Lung (tissue), 12 donors: ENCODE measurements around the gene GYG1. TPM values are rescaled to one million over a fixed set of nuclear protein-coding genes. Genes with fewer than 3 reads are reported as not detected.

ENCODE experiments used
- ATAC-seq: fragments of 200-7000 bp; cut with Tn5 transposase; one replicate; pipeline ENCODE4 v1.9.1; 2020; ENCODE audit warnings: moderate number of reproducible peaks; ENCODE audit not compliant: insufficient read depth, low FRiP score
- DNase-seq, 3 donors: peaks; one replicate each; pipeline ENCODE4 v3.0.0-alpha.2; 2013 to 2017
- H3K27ac ChIP-seq, 2 donors: one replicate each; pipeline ENCODE4 v1.5.1; 2013; ENCODE audit warnings: mild to moderate bottlenecking in 2 of 2, moderate library complexity in 2 of 2, control low read depth in 1 of 2, inconsistent platforms in 1 of 2, low read depth in 1 of 2, low read length in 1 of 2
- H3K27me3 ChIP-seq, 3 donors: one replicate each; pipeline ENCODE4 v1.5.1; 2013; ENCODE audit warnings: low read length in 2 of 3; ENCODE audit not compliant: control insufficient read depth in 3 of 3, insufficient read depth in 3 of 3
- H3K36me3 ChIP-seq, 4 donors: one replicate each; pipeline ENCODE4 v1.5.1; 2013; ENCODE audit warnings: low read length in 4 of 4, mild to moderate bottlenecking in 1 of 4, moderate library complexity in 1 of 4; ENCODE audit not compliant: control insufficient read depth in 4 of 4, insufficient read depth in 4 of 4
- H3K4me1 ChIP-seq, 5 donors: one replicate each; pipeline ENCODE4 v1.5.1; 2013; ENCODE audit warnings: low read length in 5 of 5, mild to moderate bottlenecking in 2 of 5, moderate library complexity in 1 of 5; ENCODE audit not compliant: control insufficient read depth in 5 of 5, insufficient read depth in 5 of 5
- H3K4me3 ChIP-seq: one replicate; pipeline ENCODE4 v1.5.1; 2013; ENCODE audit warnings: mild to moderate bottlenecking, control low read depth, moderate library complexity
- H3K9ac ChIP-seq, 2 donors: one replicate each; pipeline ENCODE4 v1.5.1; 2013; ENCODE audit warnings: low read length in 2 of 2, control low read depth in 1 of 2; ENCODE audit not compliant: insufficient read depth in 1 of 2
- H3K9me3 ChIP-seq, 4 donors: one replicate each; pipeline ENCODE4 v1.5.1; 2013; ENCODE audit warnings: low read length in 3 of 4, mild to moderate bottlenecking in 1 of 4, moderate library complexity in 1 of 4; ENCODE audit not compliant: control insufficient read depth in 4 of 4, insufficient read depth in 3 of 4
- CTCF ChIP-seq: IDR thresholded peaks from 2 replicates; pipeline ENCODE4 v1.5.1; 2012; ENCODE audit warnings: mild to moderate bottlenecking; ENCODE audit errors: control extremely low read depth, extremely low read depth
- WGBS, 2 donors: extraction: QIAGEN DNeasy Blood & Tissue Kit; methylation state at CpG; one replicate each; pipeline ENCODE4 v1.1.7; 2013; 5-methylcytosine and 5-hydroxymethylcytosine counted together
- polyA plus RNA-seq, 2 donors: library from polyadenylated mRNA; stranded (reverse); fragments of 200-250 nt; gene quantifications; one replicate each; pipeline ENCODE4 v1.2.1, GENCODE V29; 2013
- total RNA-seq, 2 donors: library from RNA; depleted of rRNA in 1 of 2; stranded (reverse); fragments of >200 nt in 1 of 2; gene quantifications; one replicate each; pipeline ENCODE4 v1.2.1, GENCODE V29; 2014 to 2021
- donor health status: control.
- donor health status: control.
- donor health status: Bipolar disorder and iron deficiency.
- donor health status: healthy.
- donor health status: DM: yes; HTN: yes; CAD: no.

GYG1 gene
- total and polyA plus RNA-seq, 4 donors = 23.2 to 115 (median 60.2) TPM

GRCh38 chr3:148948913-148949657, 42.3 kb upstream of the GYG1 start:
- peaks cover 0 to 2% (median 0%) of the 10 kb centered on the region in 4 donors for H3K9me3 ChIP-seq
- no peak for TF ChIP-seq CTCF
- DNase-seq (no peak), ATAC-seq (no peak)
- no peaks in the 10 kb centered on the region for H3K27me3 ChIP-seq
- no peaks in the 10 kb centered on the region for H3K36me3 ChIP-seq
- 80 to 82% methylated on average over 8 of the region's 8 CpGs for WGBS, 2 donors
- H3K4me3 ChIP-seq = no peak overlapping the region
- no peak overlapping the region for H3K27ac ChIP-seq
- H3K9ac ChIP-seq = no peak overlapping the region
- peaks cover 0 to 18% (median 0%) of the 10 kb centered on the region in 5 donors for H3K4me1 ChIP-seq

GRCh38 chr3:148950806-148951205, 40.5 kb upstream of the GYG1 start:
- Histone ChIP-seq H3K4me1 (peaks cover 0 to 21% (median 2%) of the 10 kb centered on the region in 5 donors), H3K27ac (no peak overlapping the region), H3K27me3 (no peaks in the 10 kb centered on the region), H3K9ac (no peak overlapping the region), H3K9me3 (peaks cover 0 to 2% (median 0%) of the 10 kb centered on the region in 4 donors), H3K4me3 (no peak overlapping the region), H3K36me3 (no peaks in the 10 kb centered on the region)
- no peak for ATAC-seq
- DNase-seq = no peak
- 75 to 76% methylated on average over 1 of the region's 1 CpG for WGBS, 2 donors
- TF ChIP-seq CTCF = no peak

- TF ChIP-seq CTCF = no peak
- H3K4me3 ChIP-seq = no peak overlapping the region
These were observed 39.6 kb upstream of the GYG1 start for GRCh38 chr3:148951599-148952361.

More at GRCh38 chr3:148951599-148952361, 39.6 kb upstream of the GYG1 start:
- Histone ChIP-seq H3K27me3 (no peaks in the 10 kb centered on the region), H3K9me3 (peaks cover 0 to 2% (median 0%) of the 10 kb centered on the region in 4 donors), H3K9ac (no peak overlapping the region), H3K36me3 (no peaks in the 10 kb centered on the region), H3K4me1 (peaks cover 0 to 28% (median 7%) of the 10 kb centered on the region in 5 donors), H3K27ac (no peak overlapping the region)
- ATAC-seq (no peak), DNase-seq (peak; percentile 22 to 71 (median 71))
- 60 to 65% methylated on average over 4 of the region's 4 CpGs for WGBS, 2 donors
